IgD-negative memory B cell (primary cell): ENCODE data around the gene TRMT112. TPM values are rescaled to one million over a fixed set of nuclear protein-coding genes. Genes with fewer than 3 reads are reported as not detected.

Experiments
- H3K27ac Mint-ChIP-seq, 3 donors: one replicate each; pipeline ENCODE4 v1.8.0; 2020 to 2022; ENCODE audit warnings: mild to moderate bottlenecking in 3 of 3, mixed read lengths in 3 of 3, moderate library complexity in 1 of 3
- H3K27me3 Mint-ChIP-seq: one replicate; pipeline ENCODE4 v1.8.0; 2021; ENCODE audit warnings: mixed read lengths
- H3K36me3 Mint-ChIP-seq: one replicate; pipeline ENCODE4 v1.8.0; 2020; ENCODE audit warnings: mild to moderate bottlenecking, mixed read lengths
- H3K4me1 Mint-ChIP-seq, 3 donors: one replicate each; pipeline ENCODE4 v1.8.0; 2020 to 2022; ENCODE audit warnings: mixed read lengths in 3 of 3, mild to moderate bottlenecking in 1 of 3
- H3K4me3 Mint-ChIP-seq, 4 donors: one replicate each; pipeline ENCODE4 v1.8.0; 2020 to 2022; ENCODE audit warnings: mild to moderate bottlenecking in 4 of 4, mixed read lengths in 4 of 4, moderate library complexity in 3 of 4
- H3K9me3 Mint-ChIP-seq, 3 donors: one replicate each; pipeline ENCODE4 v1.8.0; 2020 to 2021; ENCODE audit warnings: mixed read lengths in 3 of 3, mild to moderate bottlenecking in 1 of 3
- polyA plus RNA-seq: library from polyadenylated mRNA; unstranded; fragments of 300-500 nt; fragmentation: Illumina TruSeq; gene quantifications from one replicate; pipeline ENCODE4 v1.2.3, GENCODE V29; 2021

TRMT112 gene
- polyA plus RNA-seq, 1 donor from 2014 or later, result 560 TPM

- peak overlapping the region in 2 of 3 donors; percentile 31 to 35 for H3K27ac Mint-ChIP-seq
- no peak overlapping the region for H3K4me3 Mint-ChIP-seq
- no peaks in the 10 kb centered on the region for H3K9me3 Mint-ChIP-seq
- peaks cover 5% of the 10 kb centered on the region for H3K36me3 Mint-ChIP-seq
- no peaks in the 10 kb centered on the region for H3K27me3 Mint-ChIP-seq
- peaks cover 9 to 15% (median 10%) of the 10 kb centered on the region in 3 donors for H3K4me1 Mint-ChIP-seq
Measured at GRCh38 chr11:64355078-64355940, 38.0 kb upstream of the TRMT112 start.

GRCh38 chr11:64353715-64354506 lies 36.6 kb upstream of the TRMT112 start:
- Mint-ChIP-seq H3K27ac (no peak overlapping the region), H3K4me3 (no peak overlapping the region), H3K4me1 (peaks cover 0 to 11% (median 2%) of the 10 kb centered on the region in 3 donors), H3K9me3 (no peaks in the 10 kb centered on the region), H3K27me3 (no peaks in the 10 kb centered on the region), H3K36me3 (peaks cover 2% of the 10 kb centered on the region)

- Mint-ChIP-seq H3K4me3 (no peak overlapping the region), H3K9me3 (no peaks in the 10 kb centered on the region), H3K27me3 (no peaks in the 10 kb centered on the region), H3K36me3 (peaks cover 2% of the 10 kb centered on the region), H3K4me1 (peaks cover 0 to 9% (median 2%) of the 10 kb centered on the region in 3 donors), H3K27ac (no peak overlapping the region)
Measured at GRCh38 chr11:64352995-64353714, 35.8 kb upstream of the TRMT112 start.

GRCh38 chr11:64352099-64352994 lies 35.0 kb upstream of the TRMT112 start:
- Mint-ChIP-seq H3K27me3 (no peaks in the 10 kb centered on the region), H3K36me3 (peaks cover 2% of the 10 kb centered on the region), H3K4me3 (no peak overlapping the region), H3K27ac (no peak overlapping the region), H3K9me3 (no peaks in the 10 kb centered on the region), H3K4me1 (peaks cover 0 to 7% (median 0%) of the 10 kb centered on the region in 3 donors)

GRCh38 chr11:64351136-64351631 lies 33.8 kb upstream of the TRMT112 start:
- H3K4me1 Mint-ChIP-seq, result peaks cover 0 to 4% (median 0%) of the 10 kb centered on the region in 3 donors
- no peak overlapping the region for H3K27ac Mint-ChIP-seq
- H3K27me3 Mint-ChIP-seq, result no peaks in the 10 kb centered on the region
- no peak overlapping the region for H3K4me3 Mint-ChIP-seq
- H3K36me3 Mint-ChIP-seq, result peaks cover 2% of the 10 kb centered on the region
- H3K9me3 Mint-ChIP-seq, result no peaks in the 10 kb centered on the region

GRCh38 chr11:64349404-64349803 lies 32.0 kb upstream of the TRMT112 start:
- Mint-ChIP-seq H3K4me3 (no peak overlapping the region), H3K9me3 (no peaks in the 10 kb centered on the region), H3K4me1 (peaks cover 3 to 4% (median 4%) of the 10 kb centered on the region in 3 donors), H3K36me3 (peaks cover 5% of the 10 kb centered on the region), H3K27ac (peak overlapping the region in 1 of 3 donors; percentile 16), H3K27me3 (no peaks in the 10 kb centered on the region)

- H3K27ac Mint-ChIP-seq, result peak overlapping the region in 1 of 3 donors; percentile 50
- peaks cover 3 to 4% (median 4%) of the 10 kb centered on the region in 3 donors for H3K4me1 Mint-ChIP-seq
- H3K4me3 Mint-ChIP-seq, result no peak overlapping the region
- no peaks in the 10 kb centered on the region for H3K27me3 Mint-ChIP-seq
- no peaks in the 10 kb centered on the region for H3K9me3 Mint-ChIP-seq
- H3K36me3 Mint-ChIP-seq, result peaks cover 5% of the 10 kb centered on the region
Measured at GRCh38 chr11:64349025-64349387, 31.6 kb upstream of the TRMT112 start.

GRCh38 chr11:64348383-64349024 lies 31.1 kb upstream of the TRMT112 start:
- Mint-ChIP-seq H3K27ac (peak overlapping the region in 1 of 3 donors; percentile 50), H3K36me3 (peaks cover 5% of the 10 kb centered on the region), H3K27me3 (no peaks in the 10 kb centered on the region), H3K4me1 (peaks cover 3 to 4% (median 4%) of the 10 kb centered on the region in 3 donors), H3K4me3 (no peak overlapping the region), H3K9me3 (no peaks in the 10 kb centered on the region)

GRCh38 chr11:64347193-64347867 lies 30.0 kb upstream of the TRMT112 start:
- Mint-ChIP-seq H3K4me3 (no peak overlapping the region), H3K36me3 (peaks cover 5% of the 10 kb centered on the region), H3K9me3 (no peaks in the 10 kb centered on the region), H3K4me1 (peaks cover 3 to 4% (median 4%) of the 10 kb centered on the region in 3 donors), H3K27ac (peak overlapping the region in 1 of 3 donors; percentile 59), H3K27me3 (no peaks in the 10 kb centered on the region)

GRCh38 chr11:64344787-64345186 lies 27.4 kb upstream of the TRMT112 start:
- Mint-ChIP-seq H3K9me3 (no peaks in the 10 kb centered on the region), H3K27ac (no peak overlapping the region), H3K36me3 (peaks cover 3% of the 10 kb centered on the region), H3K27me3 (no peaks in the 10 kb centered on the region), H3K4me3 (no peak overlapping the region), H3K4me1 (peaks cover 5 to 15% (median 11%) of the 10 kb centered on the region in 3 donors)

GRCh38 chr11:64343767-64344559 lies 26.6 kb upstream of the TRMT112 start:
- Mint-ChIP-seq H3K9me3 (no peaks in the 10 kb centered on the region), H3K4me1 (peaks cover 12 to 23% (median 19%) of the 10 kb centered on the region in 3 donors), H3K4me3 (no peak overlapping the region), H3K27ac (no peak overlapping the region), H3K27me3 (no peaks in the 10 kb centered on the region), H3K36me3 (peaks cover 3% of the 10 kb centered on the region)

- Mint-ChIP-seq H3K4me3 (peak overlapping the region in 2 of 4 donors; percentile 23 to 32), H3K9me3 (no peaks in the 10 kb centered on the region), H3K4me1 (peaks cover 14 to 27% (median 20%) of the 10 kb centered on the region in 3 donors), H3K27me3 (no peaks in the 10 kb centered on the region), H3K36me3 (peaks cover 3% of the 10 kb centered on the region), H3K27ac (peak overlapping the region in 1 of 3 donors; percentile 96)
Measured at GRCh38 chr11:64342869-64343745, 25.7 kb upstream of the TRMT112 start.
